ENCODE measurements around the gene CCDC192.

DNA sequence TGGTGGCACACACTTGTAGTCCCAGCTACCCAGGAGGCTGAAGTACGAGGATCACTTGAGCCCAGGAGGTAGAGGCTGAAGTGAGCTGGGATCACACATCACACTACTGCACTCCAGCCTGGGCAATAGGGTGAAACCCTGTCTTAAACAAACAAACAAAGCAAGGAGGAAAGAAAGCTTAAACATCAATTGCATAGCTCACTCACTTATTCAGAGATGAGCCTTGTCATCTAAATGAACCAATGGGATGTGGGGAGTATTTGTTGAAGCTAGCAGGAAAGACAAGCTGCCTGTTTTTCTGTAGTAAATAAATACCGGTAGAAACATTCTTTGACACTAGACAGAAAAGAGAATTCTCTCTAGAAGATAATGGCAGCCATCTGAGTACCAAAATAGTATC is 219.4 kb downstream of the CCDC192 start:
- TF ChIP-seq, protein P1, sequence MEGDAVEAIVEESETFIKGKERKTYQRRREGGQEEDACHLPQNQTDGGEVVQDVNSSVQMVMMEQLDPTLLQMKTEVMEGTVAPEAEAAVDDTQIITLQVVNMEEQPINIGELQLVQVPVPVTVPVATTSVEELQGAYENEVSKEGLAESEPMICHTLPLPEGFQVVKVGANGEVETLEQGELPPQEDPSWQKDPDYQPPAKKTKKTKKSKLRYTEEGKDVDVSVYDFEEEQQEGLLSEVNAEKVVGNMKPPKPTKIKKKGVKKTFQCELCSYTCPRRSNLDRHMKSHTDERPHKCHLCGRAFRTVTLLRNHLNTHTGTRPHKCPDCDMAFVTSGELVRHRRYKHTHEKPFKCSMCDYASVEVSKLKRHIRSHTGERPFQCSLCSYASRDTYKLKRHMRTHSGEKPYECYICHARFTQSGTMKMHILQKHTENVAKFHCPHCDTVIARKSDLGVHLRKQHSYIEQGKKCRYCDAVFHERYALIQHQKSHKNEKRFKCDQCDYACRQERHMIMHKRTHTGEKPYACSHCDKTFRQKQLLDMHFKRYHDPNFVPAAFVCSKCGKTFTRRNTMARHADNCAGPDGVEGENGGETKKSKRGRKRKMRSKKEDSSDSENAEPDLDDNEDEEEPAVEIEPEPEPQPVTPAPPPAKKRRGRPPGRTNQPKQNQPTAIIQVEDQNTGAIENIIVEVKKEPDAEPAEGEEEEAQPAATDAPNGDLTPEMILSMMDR (conservative IDR thresholded peaks at IDR 0.05; ENCODE audit: low read length): no peak
- TF ChIP-seq EZH2phosphoT487 (IDR thresholded peaks at IDR 0.05; ENCODE audit: borderline replicate concordance): no peak

Data from Loucy (cell line).